ENCODE measurements around the gene TLL2.

GRCh38 chr10:96507044-96507443 lies 6.7 kb downstream of the TLL2 start:
- TF ChIP-seq CTCF (IDR thresholded peaks at IDR 0.05) (no peak), POLR2A (IDR thresholded peaks at IDR 0.05) (no peak)

All from adrenal gland (tissue), 5 donors.